ENCODE measurements around the gene ZNF212.

DNA sequence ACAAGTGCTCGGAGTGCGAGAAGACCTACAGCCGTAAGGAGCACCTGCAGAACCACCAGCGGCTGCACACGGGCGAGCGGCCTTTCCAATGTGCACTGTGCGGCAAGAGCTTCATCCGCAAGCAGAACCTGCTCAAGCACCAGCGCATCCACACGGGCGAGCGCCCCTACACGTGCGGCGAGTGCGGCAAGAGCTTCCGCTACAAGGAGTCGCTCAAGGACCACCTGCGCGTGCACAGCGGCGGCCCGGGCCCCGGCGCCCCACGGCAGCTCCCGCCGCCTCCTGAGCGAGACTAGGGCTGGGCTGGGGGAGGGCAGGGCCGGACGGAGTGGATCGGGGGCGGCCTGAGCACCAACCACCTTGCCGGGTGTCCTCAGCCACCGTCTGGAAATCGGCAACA is 15.1 kb upstream of the ZNF212 start:
- TF ChIP-seq, protein P1, sequence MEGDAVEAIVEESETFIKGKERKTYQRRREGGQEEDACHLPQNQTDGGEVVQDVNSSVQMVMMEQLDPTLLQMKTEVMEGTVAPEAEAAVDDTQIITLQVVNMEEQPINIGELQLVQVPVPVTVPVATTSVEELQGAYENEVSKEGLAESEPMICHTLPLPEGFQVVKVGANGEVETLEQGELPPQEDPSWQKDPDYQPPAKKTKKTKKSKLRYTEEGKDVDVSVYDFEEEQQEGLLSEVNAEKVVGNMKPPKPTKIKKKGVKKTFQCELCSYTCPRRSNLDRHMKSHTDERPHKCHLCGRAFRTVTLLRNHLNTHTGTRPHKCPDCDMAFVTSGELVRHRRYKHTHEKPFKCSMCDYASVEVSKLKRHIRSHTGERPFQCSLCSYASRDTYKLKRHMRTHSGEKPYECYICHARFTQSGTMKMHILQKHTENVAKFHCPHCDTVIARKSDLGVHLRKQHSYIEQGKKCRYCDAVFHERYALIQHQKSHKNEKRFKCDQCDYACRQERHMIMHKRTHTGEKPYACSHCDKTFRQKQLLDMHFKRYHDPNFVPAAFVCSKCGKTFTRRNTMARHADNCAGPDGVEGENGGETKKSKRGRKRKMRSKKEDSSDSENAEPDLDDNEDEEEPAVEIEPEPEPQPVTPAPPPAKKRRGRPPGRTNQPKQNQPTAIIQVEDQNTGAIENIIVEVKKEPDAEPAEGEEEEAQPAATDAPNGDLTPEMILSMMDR (IDR thresholded peaks at IDR 0.05; ENCODE audit: low read depth, low read length, poor library complexity, severe bottlenecking), result no peak
- TF ChIP-seq EZH2phosphoT487 (IDR thresholded peaks at IDR 0.05; ENCODE audit: borderline replicate concordance, low read length), result no peak

Data from DOHH2 (cell line).